ENCODE measurements around the gene RRP8. TPM values are rescaled to one million over a fixed set of nuclear protein-coding genes. Genes with fewer than 3 reads are reported as not detected.

RRP8 gene
- total RNA-seq, 2 donors from 2014 or later, result 17.5 to 25.7 TPM

DNA sequence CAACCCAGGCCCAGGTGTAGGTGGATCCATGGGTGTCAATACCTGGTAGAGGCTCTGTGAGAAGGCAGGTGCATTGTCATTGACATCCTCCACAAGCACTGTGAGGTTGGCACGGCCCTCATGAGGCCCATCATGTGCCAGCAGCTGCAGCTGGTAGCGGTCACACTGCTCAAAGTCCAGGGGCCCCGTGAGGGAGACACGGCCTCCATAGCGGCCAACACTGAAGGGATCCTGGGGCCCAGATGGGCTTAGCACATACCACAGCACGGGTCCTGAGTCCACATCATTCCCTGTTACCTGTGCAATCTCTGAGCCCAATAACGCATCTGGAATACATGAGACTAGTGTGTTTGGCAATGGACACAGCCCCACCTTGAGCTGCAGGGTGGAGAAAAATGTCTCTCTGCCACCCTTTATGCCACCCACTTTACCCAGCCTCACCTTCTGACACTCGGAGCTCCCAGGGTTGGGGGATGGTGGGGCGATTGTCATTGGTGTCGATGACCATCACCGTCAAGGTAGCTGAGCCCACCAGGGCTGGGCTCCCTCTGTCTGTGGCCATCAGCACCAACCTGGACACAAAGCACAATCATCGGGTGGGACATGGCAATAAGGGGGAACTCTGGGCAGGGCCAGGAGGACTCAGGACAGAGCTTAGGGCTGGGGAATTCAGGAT is 21.9 kb upstream of the RRP8 start:
- H3K36me3 ChIP-seq, result no peaks in the 10 kb centered on the region
- no peak for DNase-seq
- no peaks in the 10 kb centered on the region for H3K9me3 ChIP-seq
- H3K27ac ChIP-seq, result no peak overlapping the region
- no peak overlapping the region for H3K4me3 ChIP-seq
- TF ChIP-seq, protein P1, sequence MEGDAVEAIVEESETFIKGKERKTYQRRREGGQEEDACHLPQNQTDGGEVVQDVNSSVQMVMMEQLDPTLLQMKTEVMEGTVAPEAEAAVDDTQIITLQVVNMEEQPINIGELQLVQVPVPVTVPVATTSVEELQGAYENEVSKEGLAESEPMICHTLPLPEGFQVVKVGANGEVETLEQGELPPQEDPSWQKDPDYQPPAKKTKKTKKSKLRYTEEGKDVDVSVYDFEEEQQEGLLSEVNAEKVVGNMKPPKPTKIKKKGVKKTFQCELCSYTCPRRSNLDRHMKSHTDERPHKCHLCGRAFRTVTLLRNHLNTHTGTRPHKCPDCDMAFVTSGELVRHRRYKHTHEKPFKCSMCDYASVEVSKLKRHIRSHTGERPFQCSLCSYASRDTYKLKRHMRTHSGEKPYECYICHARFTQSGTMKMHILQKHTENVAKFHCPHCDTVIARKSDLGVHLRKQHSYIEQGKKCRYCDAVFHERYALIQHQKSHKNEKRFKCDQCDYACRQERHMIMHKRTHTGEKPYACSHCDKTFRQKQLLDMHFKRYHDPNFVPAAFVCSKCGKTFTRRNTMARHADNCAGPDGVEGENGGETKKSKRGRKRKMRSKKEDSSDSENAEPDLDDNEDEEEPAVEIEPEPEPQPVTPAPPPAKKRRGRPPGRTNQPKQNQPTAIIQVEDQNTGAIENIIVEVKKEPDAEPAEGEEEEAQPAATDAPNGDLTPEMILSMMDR (IDR thresholded peaks at IDR 0.05), result no peak
- intact Hi-C loops (cut with DNase I), result no loop called here
- H3K27me3 ChIP-seq, result no peaks in the 10 kb centered on the region
- no peaks in the 10 kb centered on the region for H3K4me1 ChIP-seq
- H3K9ac ChIP-seq (ENCODE audit: low read depth in 2 of 2, low read length in 2 of 2), result no peak overlapping the region

DNA sequence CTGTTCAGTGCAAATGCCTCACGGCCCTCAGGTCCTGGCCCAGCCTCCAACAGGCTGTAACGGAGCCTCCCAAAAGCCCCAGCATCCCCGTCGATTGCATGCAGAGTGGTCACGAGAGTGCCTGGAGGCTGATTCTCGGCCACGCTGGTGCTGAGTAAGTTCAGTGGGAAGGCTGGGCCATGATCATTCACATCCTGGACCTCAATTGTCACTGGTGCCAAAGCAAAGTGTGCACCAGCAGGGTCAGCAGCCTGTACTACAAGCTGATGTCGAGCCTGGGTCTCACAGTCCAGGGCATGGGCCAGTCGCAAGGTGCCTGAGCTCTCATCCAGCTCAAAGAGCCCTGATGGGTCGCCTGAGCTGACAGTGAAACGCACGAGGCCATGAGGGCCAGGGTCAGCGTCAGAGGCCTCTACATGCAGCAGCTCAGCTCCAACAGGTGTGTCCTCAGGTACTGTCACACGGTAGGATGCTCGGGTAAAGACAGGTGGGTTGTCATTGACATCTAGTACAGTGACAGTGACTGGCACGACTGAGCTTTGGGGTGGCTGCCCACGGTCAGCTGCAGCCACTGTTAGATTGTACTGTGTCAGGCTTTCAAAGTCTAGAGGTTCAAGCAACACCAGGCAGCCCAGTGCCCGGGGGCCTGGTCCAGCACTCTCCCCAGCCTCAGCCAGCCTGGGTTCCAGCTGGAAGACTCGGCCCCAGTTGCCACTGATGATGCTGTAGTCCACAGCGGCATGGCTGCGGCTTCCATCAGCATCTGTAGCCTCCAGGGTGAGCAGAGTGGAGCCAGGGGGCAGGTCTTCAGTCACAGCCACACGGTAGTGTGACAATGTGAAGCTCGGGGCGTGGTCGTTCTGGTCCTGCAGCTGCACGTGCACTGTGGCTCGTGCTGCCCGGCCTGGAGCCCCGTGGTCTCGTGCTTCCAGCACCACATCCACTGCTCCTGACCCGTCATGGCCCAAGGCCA is 20.3 kb upstream of the RRP8 start:
- no peak for DNase-seq
- Histone ChIP-seq H3K27ac (no peak overlapping the region), H3K27me3 (no peaks in the 10 kb centered on the region), H3K36me3 (no peaks in the 10 kb centered on the region), H3K9me3 (no peaks in the 10 kb centered on the region), H3K9ac (ENCODE audit: low read depth in 2 of 2, low read length in 2 of 2) (no peak overlapping the region), H3K4me3 (no peak overlapping the region), H3K4me1 (no peaks in the 10 kb centered on the region)
- intact Hi-C loops (cut with DNase I), result no loop called here
- TF ChIP-seq, protein P1 (IDR thresholded peaks at IDR 0.05), result no peak

DNA sequence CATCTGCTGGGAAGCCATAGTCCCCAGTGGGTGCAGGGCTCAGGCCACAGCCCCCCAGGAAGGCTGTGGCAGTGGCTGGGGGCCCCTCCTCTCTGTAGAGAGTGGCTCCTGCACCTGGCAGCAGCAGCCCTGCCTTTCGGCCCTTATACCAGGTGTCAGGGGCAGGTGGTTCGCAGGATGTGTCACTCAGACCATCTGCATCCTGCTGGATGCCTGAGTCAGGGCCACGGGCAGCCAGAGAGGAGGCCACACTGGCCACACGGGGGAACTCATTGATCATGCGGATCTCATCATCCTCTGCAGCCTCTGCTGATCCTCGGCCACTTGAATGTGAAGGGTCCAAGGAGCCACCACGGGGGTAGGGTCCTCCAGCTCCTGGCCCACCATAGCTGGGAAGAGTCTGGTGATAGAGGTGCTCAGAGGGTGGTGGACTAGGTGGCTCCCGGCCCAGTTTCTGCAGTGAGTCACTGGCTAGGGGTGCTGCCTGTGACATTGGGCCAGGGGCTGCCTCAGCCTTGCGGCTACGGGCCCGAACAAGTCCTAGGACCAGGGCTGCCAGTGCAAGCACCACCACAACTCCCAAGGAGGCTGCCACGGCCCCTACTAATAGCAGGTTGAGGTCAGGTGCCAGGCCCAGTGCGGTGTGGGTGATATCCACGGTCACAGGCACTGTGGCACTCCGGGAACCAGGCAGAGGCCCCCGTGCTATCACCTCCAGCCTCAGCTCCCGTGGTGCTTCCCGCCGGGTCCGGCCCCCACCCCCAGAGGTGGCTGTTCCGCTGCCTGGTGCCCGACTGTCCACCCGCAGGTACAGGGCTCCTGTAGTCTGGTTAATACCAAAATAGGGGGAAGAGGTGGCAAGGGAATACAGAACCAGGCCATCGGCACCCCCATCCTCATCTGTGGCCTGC is 19.1 kb upstream of the RRP8 start:
- H3K4me3 ChIP-seq, result no peak overlapping the region
- no peaks in the 10 kb centered on the region for H3K9me3 ChIP-seq
- intact Hi-C loops (cut with DNase I), result no loop called here
- DNase-seq, result no peak
- TF ChIP-seq, protein P1 (IDR thresholded peaks at IDR 0.05), result no peak
- no peaks in the 10 kb centered on the region for H3K36me3 ChIP-seq
- H3K4me1 ChIP-seq, result peaks cover 4% of the 10 kb centered on the region
- H3K9ac ChIP-seq (ENCODE audit: low read depth in 2 of 2, low read length in 2 of 2), result no peak overlapping the region
- no peaks in the 10 kb centered on the region for H3K27me3 ChIP-seq
- H3K27ac ChIP-seq, result no peak overlapping the region

DNA sequence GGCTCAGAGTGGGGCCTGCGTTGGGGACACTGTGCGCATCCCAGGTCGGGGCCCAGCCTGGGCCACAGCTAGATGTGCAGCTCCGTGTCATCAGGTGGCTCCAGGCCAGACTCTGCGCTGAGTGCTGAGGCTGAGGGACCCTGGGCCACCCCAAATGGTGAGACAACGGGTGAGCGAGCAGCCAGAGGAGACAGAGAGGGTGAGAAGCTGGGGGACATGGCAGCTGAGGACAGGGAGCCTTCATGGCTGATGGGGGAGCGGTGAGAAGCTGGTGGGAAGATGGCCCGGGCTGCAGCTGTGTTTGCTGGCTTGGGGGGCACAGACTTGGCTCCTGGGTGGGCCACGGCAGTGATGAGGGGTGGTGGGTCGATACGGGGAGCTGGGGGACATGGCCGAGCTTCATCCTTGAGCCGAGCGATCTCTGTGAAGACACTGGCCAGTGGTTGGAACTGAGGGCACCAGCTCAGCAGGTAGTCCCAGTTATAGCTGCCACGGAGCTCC is 18.3 kb upstream of the RRP8 start:
- Histone ChIP-seq H3K4me1 (peaks cover 7% of the 10 kb centered on the region), H3K36me3 (no peaks in the 10 kb centered on the region), H3K4me3 (no peak overlapping the region), H3K9ac (ENCODE audit: low read depth in 2 of 2, low read length in 2 of 2) (no peak overlapping the region), H3K9me3 (no peaks in the 10 kb centered on the region), H3K27ac (no peak overlapping the region), H3K27me3 (no peaks in the 10 kb centered on the region)
- TF ChIP-seq, protein P1 (IDR thresholded peaks at IDR 0.05), result no peak
- DNase-seq, result no peak
- intact Hi-C loops (cut with DNase I), result no loop called here

DNA sequence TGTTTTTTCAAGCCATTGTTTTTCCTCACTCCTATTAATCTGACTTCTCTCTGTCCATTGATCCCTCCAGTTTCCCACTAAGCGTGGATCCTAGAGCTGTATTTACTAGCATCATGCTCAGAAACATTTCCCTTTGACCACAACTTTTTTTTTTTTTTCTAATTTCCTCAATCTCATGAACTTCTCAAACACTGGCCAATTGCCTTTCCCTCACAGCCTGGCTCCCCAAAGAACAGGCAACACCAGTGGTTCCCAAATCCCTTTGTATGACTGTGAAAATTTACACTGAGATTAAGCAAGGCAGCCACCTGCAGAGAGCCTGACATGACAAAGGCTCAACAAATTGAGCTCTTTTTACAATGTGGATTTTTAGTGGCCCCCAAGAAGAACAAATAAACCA is 17.2 kb upstream of the RRP8 start:
- Histone ChIP-seq H3K9me3 (no peaks in the 10 kb centered on the region), H3K9ac (ENCODE audit: low read depth in 2 of 2, low read length in 2 of 2) (no peak overlapping the region), H3K4me3 (no peak overlapping the region), H3K36me3 (no peaks in the 10 kb centered on the region), H3K4me1 (peaks cover 7% of the 10 kb centered on the region), H3K27me3 (no peaks in the 10 kb centered on the region), H3K27ac (no peak overlapping the region)
- intact Hi-C loops (cut with DNase I), result no loop called here
- TF ChIP-seq, protein P1 (IDR thresholded peaks at IDR 0.05), result no peak
- no peak for DNase-seq
